GM12874 (cell line): Measurements from ENCODE around the gene SKOR2.
A peak's percentile ranks its signal among the peaks of the same experiment; 100 is the strongest.

Source experiments
- CTCF ChIP-seq: IDR thresholded peaks from 2 replicates; pipeline ENCODE4 v1.5.1; 2011; ENCODE audit warnings: low read depth, mild to moderate bottlenecking, control low read depth, low read length, moderate library complexity; ENCODE audit not compliant: insufficient read depth

The SKOR2 gene

DNA sequence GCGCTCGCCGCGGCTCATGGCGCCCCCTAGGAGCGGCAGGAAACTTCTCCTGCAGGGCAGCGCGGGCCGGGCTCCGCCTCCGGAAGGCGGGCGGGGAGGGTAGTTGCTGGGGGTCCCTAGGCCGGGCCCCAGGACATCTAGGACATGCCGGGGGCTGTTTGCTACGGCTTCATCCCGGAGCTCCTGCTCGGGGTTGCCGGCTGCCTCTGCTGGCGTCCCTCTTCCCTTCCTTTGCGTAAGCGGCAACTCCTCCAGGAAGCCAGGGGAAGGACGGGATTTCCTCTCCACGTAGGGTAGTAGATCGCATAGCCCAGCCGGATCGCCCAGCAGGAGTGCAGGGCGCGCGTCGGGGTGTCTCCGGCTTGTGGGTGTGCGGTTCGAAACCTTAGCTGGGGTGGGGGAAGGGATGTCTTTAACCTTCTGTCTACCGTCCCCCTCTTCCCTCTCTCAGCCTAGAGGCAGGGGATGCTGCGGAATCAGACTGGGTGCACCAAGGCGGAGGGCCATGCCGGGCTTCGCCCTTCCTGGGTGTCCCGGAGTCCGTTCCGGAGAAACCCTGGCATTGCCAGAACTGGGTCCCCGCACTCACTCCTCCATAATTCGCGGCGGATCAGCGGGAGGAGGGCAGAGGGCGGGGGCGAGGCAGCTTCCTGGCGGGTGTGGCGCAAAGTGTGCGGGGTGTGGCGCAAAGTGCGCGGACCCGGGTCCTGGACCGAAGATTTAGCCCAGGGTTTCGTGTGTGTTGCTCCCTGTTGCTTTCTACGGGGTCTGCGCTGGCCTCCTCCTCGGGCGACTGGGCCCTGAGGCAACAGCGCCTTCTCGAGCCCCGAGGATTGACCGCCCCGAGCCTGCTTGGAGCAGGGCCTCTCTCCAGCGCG, 12.2 kb upstream of the SKOR2 start:
- TF ChIP-seq CTCF: 0 out of 2 replicates have a peak, but pooled peaks have one; percentile 19

GRCh38 chr18:47263150-47263429, 11.6 kb upstream of the SKOR2 start:
- no peak for TF ChIP-seq CTCF

DNA sequence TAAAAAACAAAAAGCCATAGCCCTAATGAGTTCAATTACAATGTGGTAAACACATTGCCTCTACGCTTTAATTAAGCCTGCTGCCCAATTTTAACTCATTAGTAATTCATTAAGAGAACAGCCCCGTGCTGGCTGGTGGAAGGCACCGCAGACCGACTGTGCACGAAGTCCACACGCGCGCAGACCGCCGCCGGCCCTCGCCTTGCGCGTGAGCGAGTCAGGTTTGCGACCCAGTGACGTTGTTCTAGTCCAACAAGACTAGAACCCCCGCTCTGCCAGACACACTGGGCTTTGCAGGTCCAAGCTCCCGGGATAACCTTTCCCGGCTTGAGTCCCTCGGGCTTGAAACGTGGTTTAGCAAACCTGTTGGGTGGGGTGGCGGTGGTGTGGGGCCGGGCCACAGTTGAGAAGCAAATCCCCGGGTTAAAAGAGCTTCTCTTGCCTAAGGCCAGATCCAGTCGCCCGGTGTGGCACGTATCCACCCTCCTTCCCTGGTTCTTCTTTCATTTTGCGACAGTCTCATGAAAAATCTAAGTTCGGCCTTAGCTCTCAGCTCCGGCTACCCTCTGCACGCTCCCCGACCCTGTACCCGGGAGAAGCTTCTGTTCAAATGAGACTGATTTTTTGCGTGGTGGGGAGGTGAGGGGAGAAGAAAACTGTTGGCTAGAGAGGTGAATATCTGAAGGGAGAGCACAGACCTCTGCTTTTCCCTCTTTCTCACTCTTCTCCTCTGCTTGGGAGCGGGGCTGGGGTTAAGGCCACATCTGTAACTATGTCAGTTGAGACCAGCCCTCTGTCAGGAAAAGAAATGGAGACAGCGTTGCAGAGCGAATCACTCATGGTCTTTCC, 11.1 kb upstream of the SKOR2 start:
- no peak for TF ChIP-seq CTCF

GRCh38 chr18:47261902-47262300, 10.4 kb upstream of the SKOR2 start:
- no peak for TF ChIP-seq CTCF

- 0 out of 2 replicates have a peak, but pooled peaks have one; percentile 14 for TF ChIP-seq CTCF
Measured at GRCh38 chr18:47260924-47261701, 9.7 kb upstream of the SKOR2 start.

DNA sequence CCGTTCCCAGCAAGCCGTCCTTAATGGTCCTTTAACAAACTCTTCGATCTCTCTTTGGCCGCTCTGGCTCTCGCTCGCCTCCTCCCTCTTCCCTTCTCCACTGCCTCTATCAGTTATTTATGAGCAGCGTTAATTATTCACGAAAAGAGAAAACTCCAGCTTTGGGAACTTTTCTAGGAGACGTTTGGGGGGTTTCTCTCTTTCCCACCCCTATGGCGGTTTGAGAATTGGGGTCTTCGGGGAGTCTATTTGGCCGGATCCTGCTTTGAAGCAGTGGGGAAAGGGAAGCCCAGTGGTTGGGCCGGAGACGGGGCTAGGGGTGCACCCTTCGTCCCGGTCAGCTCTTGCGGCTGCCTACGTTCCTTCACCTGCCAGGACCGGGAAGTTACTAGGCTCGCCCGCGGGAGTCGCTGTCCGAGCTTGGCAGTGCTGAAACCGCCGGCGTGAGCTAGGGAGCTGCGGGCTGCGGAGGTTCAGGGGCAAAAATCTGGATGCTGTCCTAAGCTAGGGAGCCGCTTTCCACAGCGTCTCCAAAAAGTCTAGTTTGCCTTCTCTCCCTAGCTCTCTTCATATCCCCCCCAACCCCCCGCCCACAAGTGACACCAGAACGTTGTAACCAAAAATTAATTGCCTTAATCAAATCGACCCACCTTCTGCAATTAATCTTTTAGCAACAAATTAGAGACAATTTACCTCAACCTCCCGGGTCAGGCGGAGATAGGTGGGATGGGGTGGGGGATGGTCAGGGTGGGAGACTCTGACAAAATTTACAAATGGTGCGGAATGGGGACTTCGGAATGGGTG, 8.9 kb upstream of the SKOR2 start:
- TF ChIP-seq CTCF: no peak
